NCI-H524 (cell line): Measurements from ENCODE around the gene S100A9.
A peak's percentile ranks its signal among the peaks of the same experiment; 100 is the strongest.
"Not testable (repeated sequence)": the region's sequence is repeated elsewhere in the genome, so short reads cannot be mapped to it uniquely, and the experiment has no call there.

Experiments used
- DNase-seq, 2 experiments: peaks; one replicate each; lab custom pipeline; 2025; lab: John Stamatoyannopoulos, UW

The S100A9 gene

GRCh38 chr1:153389973-153390879 lies 32.6 kb downstream of the S100A9 start:
- no peak for DNase-seq

GRCh38 chr1:153390938-153391710 lies 33.5 kb downstream of the S100A9 start, which contains the start of gene S100A8:
Gene S100A8, minus strand, starts transcription at chr1:153391073. Its CDS starts 538 bp downstream, at chr1:153390535.
- peak in 1 of 2 experiments; percentile 3 for DNase-seq

DNA sequence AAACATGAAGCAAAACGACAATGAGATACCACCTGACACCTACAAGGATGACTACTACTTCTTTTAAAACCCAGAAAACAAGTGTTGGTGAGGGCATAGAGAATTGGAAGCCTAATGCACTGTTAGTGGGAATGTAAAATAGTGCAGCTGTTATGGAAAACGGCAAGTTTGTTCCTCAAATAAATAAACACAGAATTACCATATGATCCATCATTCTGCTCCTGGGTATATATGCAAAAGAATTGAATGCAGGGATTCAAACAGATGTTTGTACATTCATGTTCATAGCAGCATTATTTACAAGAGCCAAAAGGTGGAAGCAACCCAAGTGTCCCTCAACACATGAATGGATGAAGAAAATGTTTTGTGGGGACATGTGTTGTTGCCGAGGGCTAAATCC lies 34.6 kb downstream of the S100A9 start:
- DNase-seq: no peak

- no peak for DNase-seq
Observed at GRCh38 chr1:153392822-153393221, 35.2 kb downstream of the S100A9 start.

GRCh38 chr1:153393926-153394325 lies 36.3 kb downstream of the S100A9 start:
- peak in 1 of 2 experiments; percentile 12 for DNase-seq

GRCh38 chr1:153394391-153394790 lies 36.7 kb downstream of the S100A9 start:
- DNase-seq: no peak

- DNase-seq: no peak
Observed at GRCh38 chr1:153395136-153395685, 37.6 kb downstream of the S100A9 start.

GRCh38 chr1:153395776-153396175 lies 38.1 kb downstream of the S100A9 start:
- DNase-seq: no peak

GRCh38 chr1:153396461-153396860 lies 38.8 kb downstream of the S100A9 start:
- DNase-seq: no peak

- DNase-seq: peak; percentile 82 to 94
Observed at GRCh38 chr1:153397051-153397923, 39.6 kb downstream of the S100A9 start.

- DNase-seq: no peak
Observed at GRCh38 chr1:153397924-153398651, 40.4 kb downstream of the S100A9 start.

GRCh38 chr1:153399401-153400055 lies 41.9 kb downstream of the S100A9 start:
- no peak for DNase-seq

DNA sequence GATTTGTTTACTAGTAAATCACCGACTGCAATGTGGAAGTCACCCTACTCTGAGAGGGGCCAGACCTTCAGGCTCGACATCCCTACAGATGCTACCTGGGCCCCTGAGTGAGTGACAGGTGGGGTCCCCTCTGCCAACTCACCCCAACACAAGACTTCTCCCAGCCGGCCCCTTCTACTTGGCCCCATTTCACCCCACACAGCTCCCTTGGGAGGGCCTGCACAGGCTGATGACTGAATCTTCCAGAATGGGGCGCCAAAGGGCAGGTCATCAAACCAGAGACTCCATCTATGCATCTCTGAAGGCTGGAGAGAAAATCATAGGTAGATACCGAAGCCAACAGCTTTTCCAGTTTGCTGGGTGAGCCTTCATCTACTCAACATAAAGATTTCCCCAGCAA lies 42.6 kb downstream of the S100A9 start:
- peak in 1 of 2 experiments; percentile 42 for DNase-seq

GRCh38 chr1:153401461-153401860 lies 43.8 kb downstream of the S100A9 start:
- no peak for DNase-seq

GRCh38 chr1:153402226-153402625 lies 44.6 kb downstream of the S100A9 start:
- DNase-seq: no peak

DNA sequence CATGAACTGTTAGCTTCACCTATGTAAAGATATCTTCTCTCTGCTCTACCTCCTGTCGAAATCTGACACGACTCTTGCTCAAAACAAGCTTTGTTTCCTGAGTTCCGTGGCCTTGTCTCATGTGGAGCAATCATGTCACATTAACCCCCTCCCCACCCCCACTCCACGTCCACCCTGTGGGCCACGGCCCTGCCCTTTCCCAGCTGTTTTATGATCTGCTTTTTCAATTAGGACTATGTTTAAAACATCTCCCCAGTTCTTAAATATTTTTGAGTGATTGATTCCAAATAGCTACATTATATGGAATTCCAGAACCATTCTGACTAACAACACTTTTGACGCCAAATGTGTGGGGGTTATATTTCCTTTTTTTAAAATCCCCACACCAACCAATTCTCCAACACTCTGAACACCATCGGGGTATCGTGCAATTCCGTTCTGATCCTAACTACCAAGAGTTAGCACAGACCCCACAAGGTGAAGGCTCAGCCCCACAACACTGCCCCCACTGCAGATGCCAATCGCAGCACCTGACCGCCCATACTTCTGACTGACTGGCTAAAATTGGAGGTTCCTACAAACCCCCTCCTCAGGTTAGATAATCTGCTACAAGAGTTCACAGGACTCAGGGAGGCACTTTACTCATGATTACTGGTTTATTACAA lies 45.9 kb downstream of the S100A9 start:
- DNase-seq: no peak

GRCh38 chr1:153404086-153404635 lies 46.5 kb downstream of the S100A9 start:
- DNase-seq: no peak

DNA sequence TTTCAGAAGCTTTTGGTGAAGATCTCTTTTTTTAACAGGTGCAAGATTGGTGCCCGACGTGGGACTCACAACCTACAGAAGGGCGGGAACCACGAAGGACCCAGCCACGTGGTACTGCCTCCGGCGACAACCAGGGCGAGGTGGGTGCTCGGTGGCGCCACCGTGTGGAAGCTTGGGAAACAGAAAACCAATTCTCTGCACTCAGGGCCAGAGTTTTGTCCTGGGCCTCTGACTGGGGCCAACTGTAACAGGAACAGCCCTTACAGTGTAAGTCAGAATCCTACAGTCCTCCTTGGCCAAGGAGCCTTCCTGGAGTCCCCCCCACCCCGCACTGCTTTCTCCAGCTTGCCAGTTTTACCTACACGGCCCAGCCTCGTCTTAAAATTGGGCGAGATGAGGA lies 47.1 kb downstream of the S100A9 start:
- peak in 1 of 2 experiments; percentile 12 for DNase-seq

- not testable (repeated sequence) for DNase-seq
Observed at GRCh38 chr1:153405825-153406599, 48.4 kb downstream of the S100A9 start.
